ENCODE data around the gene KAT5. TPM values are rescaled to one million over a fixed set of nuclear protein-coding genes. Genes with fewer than 3 reads are reported as not detected.
A peak's percentile ranks its signal among the peaks of the same experiment; 100 is the strongest.

The KAT5 gene
- total and polyA plus RNA-seq, 2 of the 13 experiments (the other 11 are each of a cell fraction or from before 2014, with no cell fraction given): 35.2 to 48.3 TPM

- no peak for TF ChIP-seq FUBP1 (CRISPR knock-in tag; IDR thresholded peaks at IDR 0.05; ENCODE audit: borderline replicate concordance)
- TF ChIP-seq ZNF414 (CRISPR knock-in tag; IDR thresholded peaks at IDR 0.05): peak; percentile 47; the same call in 1 of the 2 replicates
- no peak for TF ChIP-seq MAFF (IDR thresholded peaks at IDR 0.05; ENCODE audit: low read depth, low read length)
- TF ChIP-seq ZNF577 (CRISPR knock-in tag; IDR thresholded peaks at IDR 0.05; ENCODE audit: borderline replicate concordance, low read depth): no peak
- TF ChIP-seq AKAP8 (CRISPR knock-in tag; IDR thresholded peaks at IDR 0.05): peak; percentile 90
- TF ChIP-seq ZNF33B (CRISPR knock-in tag; IDR thresholded peaks at IDR 0.05): peak; percentile 89
- no peak for TF ChIP-seq ZNF256 (CRISPR knock-in tag; conservative IDR thresholded peaks at IDR 0.05)
- TF ChIP-seq HOXA3 (CRISPR knock-in tag; IDR thresholded peaks at IDR 0.05): peak; percentile 84
- no peak; the same call in 1 of the 2 replicates for TF ChIP-seq MED1 (CRISPR knock-in tag; IDR thresholded peaks at IDR 0.05)
- no peak for TF ChIP-seq ZBTB1 (CRISPR knock-in tag; IDR thresholded peaks at IDR 0.05; ENCODE audit: borderline replicate concordance)
- no peak for TF ChIP-seq ZNF326 (CRISPR knock-in tag; IDR thresholded peaks at IDR 0.05; ENCODE audit: borderline replicate concordance)
- no peak for TF ChIP-seq REXO4 (CRISPR knock-in tag; IDR thresholded peaks at IDR 0.05; ENCODE audit: borderline replicate concordance)
- TF ChIP-seq ESRRA (CRISPR knock-in tag; IDR thresholded peaks at IDR 0.05; ENCODE audit: low read depth): no peak
- TF ChIP-seq, protein P1, sequence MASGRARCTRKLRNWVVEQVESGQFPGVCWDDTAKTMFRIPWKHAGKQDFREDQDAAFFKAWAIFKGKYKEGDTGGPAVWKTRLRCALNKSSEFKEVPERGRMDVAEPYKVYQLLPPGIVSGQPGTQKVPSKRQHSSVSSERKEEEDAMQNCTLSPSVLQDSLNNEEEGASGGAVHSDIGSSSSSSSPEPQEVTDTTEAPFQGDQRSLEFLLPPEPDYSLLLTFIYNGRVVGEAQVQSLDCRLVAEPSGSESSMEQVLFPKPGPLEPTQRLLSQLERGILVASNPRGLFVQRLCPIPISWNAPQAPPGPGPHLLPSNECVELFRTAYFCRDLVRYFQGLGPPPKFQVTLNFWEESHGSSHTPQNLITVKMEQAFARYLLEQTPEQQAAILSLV (CRISPR knock-in tag; IDR thresholded peaks at IDR 0.05; ENCODE audit: borderline replicate concordance): peak; percentile 97; the same call in 1 of the 2 replicates
- no peak for TF ChIP-seq SMARCC2 (IDR thresholded peaks at IDR 0.05)
- no peak for TF ChIP-seq PRDM15 (CRISPR knock-in tag; IDR thresholded peaks at IDR 0.05)
- peak; percentile 94 for TF ChIP-seq POLR2G (IDR thresholded peaks at IDR 0.05; ENCODE audit: low read depth, low read length)
- peak; percentile 66; the same call in 1 of the 2 replicates for TF ChIP-seq MYC (CRISPR knock-in tag; IDR thresholded peaks at IDR 0.05; ENCODE audit: borderline replicate concordance)
- TF ChIP-seq STAT5B (CRISPR knock-in tag; IDR thresholded peaks at IDR 0.05): no peak
- TF ChIP-seq, protein P2, sequence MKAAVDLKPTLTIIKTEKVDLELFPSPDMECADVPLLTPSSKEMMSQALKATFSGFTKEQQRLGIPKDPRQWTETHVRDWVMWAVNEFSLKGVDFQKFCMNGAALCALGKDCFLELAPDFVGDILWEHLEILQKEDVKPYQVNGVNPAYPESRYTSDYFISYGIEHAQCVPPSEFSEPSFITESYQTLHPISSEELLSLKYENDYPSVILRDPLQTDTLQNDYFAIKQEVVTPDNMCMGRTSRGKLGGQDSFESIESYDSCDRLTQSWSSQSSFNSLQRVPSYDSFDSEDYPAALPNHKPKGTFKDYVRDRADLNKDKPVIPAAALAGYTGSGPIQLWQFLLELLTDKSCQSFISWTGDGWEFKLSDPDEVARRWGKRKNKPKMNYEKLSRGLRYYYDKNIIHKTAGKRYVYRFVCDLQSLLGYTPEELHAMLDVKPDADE (CRISPR knock-in tag; IDR thresholded peaks at IDR 0.05): no peak
- TF ChIP-seq ZNF547 (CRISPR knock-in tag; IDR thresholded peaks at IDR 0.05): peak; percentile 82
Measured at GRCh38 chr11:65720211-65720934, 8.3 kb downstream of the KAT5 start, which contains the start of gene RNASEH2C (continued).
